H1 (cell line): Measurements from ENCODE around the gene FAT2. TPM values are rescaled to one million over a fixed set of nuclear protein-coding genes. Genes with fewer than 3 reads are reported as not detected.

ENCODE experiments used
- RNF2 ChIP-seq: fragments of 200-900, 300-1000 bp; sonication (generic); IDR thresholded peaks from 2 replicates; pipeline ENCODE4 v1.7.1; 2016; ENCODE audit warnings: borderline replicate concordance, low read depth, mild to moderate bottlenecking, antibody characterized with exemption, low read length; ENCODE audit not compliant: poor library complexity, severe bottlenecking; ENCODE audit errors: missing control alignments
- polyA plus RNA-seq, 7 experiments: library from polyadenylated mRNA; depleted of rRNA in 3 of 7; stranded (reverse) in 5 of 7; unstranded in 2 of 7; fragments of >200 nt in 5 of 7; fragments of 200-250 nt in 2 of 7; gene quantifications; 1 replicate in 5 of 7; 2 replicates in 1 of 7; 4 replicates in 1 of 7; pipeline versions ENCODE4 v1.2.1 to v1.2.3, GENCODE V29; 2011 to 2013; ENCODE audit warnings: missing spikeins in 2 of 7, mixed read lengths in 2 of 7
- total RNA-seq: library from RNA; stranded (reverse); fragmentation: NEBNext Ultra II Directional; extraction: Animal tissue kit (Norgen Biotek cat#: 25700); gene quantifications from 2 replicates; pipeline ENCODE4 v1.2.1, GENCODE V29; 2021

Gene FAT2
- total and polyA plus RNA-seq, 2 of the 8 experiments (the other 6 are each of a cell fraction or from before 2014, with no cell fraction given) = 0.12 to 0.30 TPM

GRCh38 chr5:151598984-151599383 lies 7.9 kb upstream of the FAT2 start (continued):
- TF ChIP-seq RNF2 = no peak
